Neuronal stem cell (in vitro differentiated cells): ENCODE measurements around the gene DCTN3.

Source experiments
- DNase-seq: peaks from one replicate; pipeline ENCODE4 v3.0.0-alpha.2; 2013; ENCODE audit warnings: low spot score
- H2AFZ ChIP-seq: one replicate; pipeline ENCODE4 v1.6.1; 2013; ENCODE audit warnings: mild to moderate bottlenecking, low read length, inconsistent platforms
- H2AK5ac ChIP-seq: 2 replicates; pipeline ENCODE4 v1.6.1; 2013; ENCODE audit warnings: low read depth, mild to moderate bottlenecking, inconsistent platforms, low read length, moderate library complexity, mixed read lengths
- H2BK120ac ChIP-seq: 2 replicates; pipeline ENCODE4 v1.6.1; 2013; ENCODE audit warnings: low read depth, mild to moderate bottlenecking, inconsistent platforms, low read length, moderate library complexity, mixed read lengths
- H2BK12ac ChIP-seq: one replicate; pipeline ENCODE4 v1.6.1; 2013; ENCODE audit warnings: low read length, inconsistent platforms
- H2BK15ac ChIP-seq: 2 replicates; pipeline ENCODE4 v1.6.1; 2013; ENCODE audit warnings: mild to moderate bottlenecking, low read length, inconsistent platforms, mixed read lengths
- H2BK5ac ChIP-seq: one replicate; pipeline ENCODE4 v1.6.1; 2013; ENCODE audit warnings: inconsistent platforms, mild to moderate bottlenecking, low read length, moderate library complexity
- H3K14ac ChIP-seq: one replicate; pipeline ENCODE4 v1.6.1; 2013; ENCODE audit warnings: low read length, inconsistent platforms
- H3K18ac ChIP-seq: 2 replicates; pipeline ENCODE4 v1.6.1; 2013; ENCODE audit warnings: low read length, inconsistent platforms
- H3K23ac ChIP-seq: 2 replicates; pipeline ENCODE4 v1.6.1; 2013; ENCODE audit warnings: low read depth, mild to moderate bottlenecking, mixed read lengths, low read length, inconsistent platforms; ENCODE audit not compliant: poor library complexity
- H3K27ac ChIP-seq: replicated peaks from 3 replicates; pipeline ENCODE4 v1.5.1; 2013; ENCODE audit warnings: low read length, inconsistent platforms
- H3K27me3 ChIP-seq, 3 experiments: 2 replicates each; pipeline ENCODE4 v1.6.1; 2013; ENCODE audit warnings: low read length in 3 of 3, mild to moderate bottlenecking in 2 of 3, inconsistent platforms in 1 of 3, low read depth in 1 of 3, mixed read lengths in 1 of 3, moderate library complexity in 1 of 3; ENCODE audit not compliant: control insufficient read depth in 3 of 3, insufficient read depth in 3 of 3
- H3K36me3 ChIP-seq, 2 donors: replicated peaks in 1 of 2; 2 replicates each; pipeline ENCODE4 v1.6.1; 2013; ENCODE audit warnings: low read length in 2 of 2; ENCODE audit not compliant: control insufficient read depth in 2 of 2, insufficient read depth in 2 of 2
- H3K4ac ChIP-seq: 2 replicates; pipeline ENCODE4 v1.6.1; 2013; ENCODE audit warnings: inconsistent platforms, mild to moderate bottlenecking, low read length, moderate library complexity
- H3K4me1 ChIP-seq, 2 donors: 1 replicate in 1 of 2; 2 replicates in 1 of 2; pipeline ENCODE4 v1.6.1; 2013; ENCODE audit warnings: low read length in 2 of 2, low read depth in 1 of 2; ENCODE audit not compliant: control insufficient read depth in 2 of 2, insufficient read depth in 1 of 2
- H3K4me2 ChIP-seq: one replicate; pipeline ENCODE4 v1.6.1; 2013; ENCODE audit warnings: mild to moderate bottlenecking, low read length, inconsistent platforms; ENCODE audit not compliant: insufficient read depth, poor library complexity, severe bottlenecking
- H3K4me3 ChIP-seq, 2 donors: 2 replicates each; pipeline ENCODE4 v1.5.1; 2013; ENCODE audit warnings: low read length in 2 of 2, mild to moderate bottlenecking in 2 of 2, inconsistent platforms in 1 of 2, moderate library complexity in 1 of 2
- H3K79me1 ChIP-seq: one replicate; pipeline ENCODE4 v1.6.1; 2013; ENCODE audit warnings: low read depth, mild to moderate bottlenecking, inconsistent platforms, low read length, moderate library complexity
- H3K9ac ChIP-seq: one replicate; pipeline ENCODE4 v1.6.1; 2013; ENCODE audit warnings: mild to moderate bottlenecking, low read depth, low read length, inconsistent platforms; ENCODE audit not compliant: poor library complexity
- H3K9me3 ChIP-seq, 2 donors: replicated peaks in 1 of 2; 2 replicates each; pipeline versions ENCODE3 to v1.6.1; 2013; ENCODE audit warnings: low read length in 2 of 2, mild to moderate bottlenecking in 2 of 2, inconsistent platforms in 1 of 2, low read depth in 1 of 2, mixed read lengths in 1 of 2, moderate library complexity in 1 of 2; ENCODE audit not compliant: control insufficient read depth in 2 of 2, insufficient read depth in 1 of 2
- H4K8ac ChIP-seq: one replicate; pipeline ENCODE4 v1.6.1; 2013; ENCODE audit warnings: low read depth, mild to moderate bottlenecking, inconsistent platforms, low read length, moderate library complexity
- H4K91ac ChIP-seq: one replicate; pipeline ENCODE4 v1.6.1; 2013; ENCODE audit warnings: low read length, low read depth, mild to moderate bottlenecking, inconsistent platforms; ENCODE audit not compliant: poor library complexity
- WGBS, 2 donors: extraction: QIAGEN DNeasy Blood & Tissue Kit; methylation state at CpG; one replicate each; pipeline ENCODE4 v1.1.7; 2013; ENCODE audit warnings: missing lambda C conversion rate in 2 of 2, mixed read lengths in 1 of 2; ENCODE audit not compliant: insufficient read length in 2 of 2, insufficient replicate concordance in 1 of 2; ENCODE audit errors: extremely low coverage in 2 of 2; 5-methylcytosine and 5-hydroxymethylcytosine counted together

The DCTN3 gene

DNA sequence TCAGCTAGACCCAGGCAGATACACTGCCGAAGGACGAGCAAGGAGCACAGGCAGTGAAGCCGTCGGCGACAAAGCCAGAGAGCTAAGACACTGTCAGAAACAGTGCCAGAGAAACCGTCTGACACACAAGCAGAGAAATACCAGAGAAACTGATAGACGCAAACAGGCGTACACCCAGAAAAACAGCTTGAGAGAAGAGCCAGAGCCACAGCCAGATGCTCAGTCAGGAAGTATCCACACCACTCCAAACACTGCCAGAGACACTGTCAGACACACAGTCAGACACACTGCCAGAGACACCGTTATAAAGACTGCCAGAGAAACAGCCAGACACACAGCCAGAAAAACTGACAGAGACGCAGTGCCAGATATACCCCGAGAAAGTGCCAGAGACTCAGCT, 49.9 kb downstream of the DCTN3 start:
- peaks cover 10 to 91% of the 10 kb centered on the region in 2 donors for H3K36me3 ChIP-seq
- no peak overlapping the region for H3K4me3 ChIP-seq
- H2BK5ac ChIP-seq, result no peak overlapping the region
- H3K9me3 ChIP-seq, result peaks cover 0 to 2% of the 10 kb centered on the region in 2 donors
- WGBS, 2 donors, result no CpG with 5 or more reads among the region's 11 CpGs
- H4K8ac ChIP-seq, result no peak overlapping the region
- H2AFZ ChIP-seq, result no peak overlapping the region
- H3K18ac ChIP-seq, result no peak overlapping the region
- no peak overlapping the region for H2BK120ac ChIP-seq
- H3K14ac ChIP-seq, result no peak overlapping the region
- no peak overlapping the region for H3K4ac ChIP-seq
- no peak for DNase-seq
- H3K23ac ChIP-seq, result no peak overlapping the region
- H3K79me1 ChIP-seq, result peaks cover 7% of the 10 kb centered on the region
- no peak overlapping the region for H3K27ac ChIP-seq
- H2BK15ac ChIP-seq, result no peak overlapping the region
- H2AK5ac ChIP-seq, result no peak overlapping the region
- H3K4me2 ChIP-seq, result no peak overlapping the region
- peaks cover 37 to 60% of the 10 kb centered on the region in 2 donors for H3K4me1 ChIP-seq
- no peaks in the 10 kb centered on the region for H3K27me3 ChIP-seq
- no peak overlapping the region for H3K9ac ChIP-seq
- no peak overlapping the region for H4K91ac ChIP-seq
- no peak overlapping the region for H2BK12ac ChIP-seq

GRCh38 chr9:34568774-34569173, 51.5 kb downstream of the DCTN3 start:
- H3K4me1 ChIP-seq, result peaks cover 22 to 58% of the 10 kb centered on the region in 2 donors
- peaks cover 11% of the 10 kb centered on the region for H3K79me1 ChIP-seq
- H3K4me2 ChIP-seq, result no peak overlapping the region
- H3K36me3 ChIP-seq, result peaks cover 20 to 93% of the 10 kb centered on the region in 2 donors
- no peak overlapping the region for H2AFZ ChIP-seq
- no CpG with 5 or more reads among the region's 12 CpGs for WGBS, 2 donors
- no peak overlapping the region for H3K27ac ChIP-seq
- no peak overlapping the region for H2BK5ac ChIP-seq
- H4K8ac ChIP-seq, result no peak overlapping the region
- no peak overlapping the region for H3K23ac ChIP-seq
- H3K9ac ChIP-seq, result peak overlapping the region; percentile 50
- DNase-seq, result no peak
- H2AK5ac ChIP-seq, result no peak overlapping the region
- H3K4me3 ChIP-seq, result no peak overlapping the region
- no peak overlapping the region for H2BK15ac ChIP-seq
- no peak overlapping the region for H3K4ac ChIP-seq
- H4K91ac ChIP-seq, result no peak overlapping the region
- H3K27me3 ChIP-seq, result no peaks in the 10 kb centered on the region
- peak overlapping the region; percentile 64 for H3K14ac ChIP-seq
- H3K9me3 ChIP-seq, result peaks cover 2 to 7% of the 10 kb centered on the region in 2 donors
- peak overlapping the region; percentile 41 for H3K18ac ChIP-seq
- no peak overlapping the region for H2BK120ac ChIP-seq
- H2BK12ac ChIP-seq, result no peak overlapping the region

DNA sequence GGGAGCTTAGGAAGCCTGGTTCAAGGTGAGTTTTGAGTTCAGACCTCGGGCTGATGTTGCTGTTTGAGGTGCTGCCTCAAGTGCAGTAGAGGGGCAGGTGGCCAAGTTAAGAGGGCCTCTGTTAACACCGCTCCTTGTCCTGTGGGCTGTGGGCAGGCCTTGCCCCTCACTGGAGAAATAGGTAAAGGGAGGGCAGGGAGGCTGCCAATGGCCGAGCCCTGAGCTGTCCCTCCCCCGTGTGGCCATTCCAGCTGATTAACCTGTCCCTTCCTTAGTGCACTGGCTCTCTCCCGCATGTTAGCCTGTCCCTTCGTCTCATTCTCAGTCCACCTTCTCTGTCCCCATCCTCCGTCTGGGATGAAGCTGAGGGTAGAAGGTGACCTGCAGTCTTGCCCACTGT, 52.2 kb downstream of the DCTN3 start:
- Histone ChIP-seq H3K4ac (no peak overlapping the region), H3K9me3 (peaks cover 2 to 13% of the 10 kb centered on the region in 2 donors), H3K4me1 (peaks cover 17 to 52% of the 10 kb centered on the region in 2 donors), H2BK5ac (no peak overlapping the region), H3K23ac (no peak overlapping the region), H3K4me3 (no peak overlapping the region), H2BK15ac (peak overlapping the region; percentile 31), H3K36me3 (peaks cover 20 to 93% of the 10 kb centered on the region in 2 donors), H3K18ac (peak overlapping the region; percentile 42), H3K4me2 (no peak overlapping the region), H3K27me3 (no peaks in the 10 kb centered on the region), H3K9ac (peak overlapping the region; percentile 65), H2AFZ (no peak overlapping the region), H4K8ac (no peak overlapping the region), H3K14ac (no peak overlapping the region), H4K91ac (no peak overlapping the region), H3K79me1 (peaks cover 11% of the 10 kb centered on the region), H3K27ac (no peak overlapping the region), H2AK5ac (peak overlapping the region; percentile 63), H2BK120ac (no peak overlapping the region), H2BK12ac (no peak overlapping the region)
- DNase-seq, result no peak
- WGBS, 2 donors, result no CpG with 5 or more reads among the region's 7 CpGs

DNA sequence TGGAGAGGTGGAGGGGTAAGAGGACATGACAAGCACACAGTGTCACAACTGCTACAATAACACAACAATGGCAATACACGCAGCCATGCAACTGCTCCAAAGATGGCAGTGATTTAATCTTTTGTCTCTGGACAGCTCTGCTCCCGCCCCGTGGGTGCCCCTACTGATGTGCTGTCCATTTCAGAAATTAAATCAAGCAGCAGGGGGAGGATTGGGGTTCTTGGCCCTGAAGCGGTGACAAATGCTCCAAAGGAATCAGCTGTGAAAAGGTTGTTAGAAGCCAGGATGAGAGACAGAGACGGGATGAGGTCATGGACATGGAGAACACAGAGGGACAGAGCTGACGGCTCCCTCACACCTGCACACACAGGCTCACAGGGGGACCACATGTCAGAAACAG, 53.3 kb downstream of the DCTN3 start:
- peaks cover 9% of the 10 kb centered on the region for H3K79me1 ChIP-seq

More for the DNA sequence above, 53.3 kb downstream of the DCTN3 start:
- no peak overlapping the region for H2AK5ac ChIP-seq
- no peaks in the 10 kb centered on the region for H3K27me3 ChIP-seq
- peaks cover 28 to 94% of the 10 kb centered on the region in 2 donors for H3K36me3 ChIP-seq
- H3K4me1 ChIP-seq, result peaks cover 13 to 51% of the 10 kb centered on the region in 2 donors
- H3K18ac ChIP-seq, result no peak overlapping the region
- no peak overlapping the region for H4K8ac ChIP-seq
- no peak overlapping the region for H3K4ac ChIP-seq
- no peak overlapping the region for H2BK15ac ChIP-seq
- H2BK5ac ChIP-seq, result no peak overlapping the region
- no peak overlapping the region for H4K91ac ChIP-seq
- H2BK120ac ChIP-seq, result no peak overlapping the region
- WGBS, 2 donors, result no CpG with 5 or more reads among the region's 6 CpGs
- H3K9me3 ChIP-seq, result peaks cover 5 to 25% of the 10 kb centered on the region in 2 donors
- H3K23ac ChIP-seq, result no peak overlapping the region
- H3K4me2 ChIP-seq, result no peak overlapping the region
- H2AFZ ChIP-seq, result no peak overlapping the region
- no peak overlapping the region for H3K4me3 ChIP-seq
- H2BK12ac ChIP-seq, result no peak overlapping the region
- H3K9ac ChIP-seq, result no peak overlapping the region
- no peak for DNase-seq
- H3K14ac ChIP-seq, result no peak overlapping the region
- no peak overlapping the region for H3K27ac ChIP-seq
